Activated B cell treated with CpG ODN at 0.5 μM for 24 hours (primary cell): ENCODE results near the gene ACAA1. TPM values are rescaled to one million over a fixed set of nuclear protein-coding genes. Genes with fewer than 3 reads are reported as not detected.

Experiments
- ATAC-seq: fragments of 200-7000 bp; cut with Tn5 transposase; one replicate; pipeline ENCODE4 v1.10.0; 2021; ENCODE audit warnings: low read depth, mild to moderate bottlenecking, moderate library complexity
- CTCF ChIA-PET: fragments of 350-600 bp; sonication (Branson Sonifier 250); formaldehyde crosslinking; loops from one replicate; lab custom pipeline; 2021; ENCODE audit warnings: antibody characterized with exemption; lab: Charles Lee
- POLR2A ChIA-PET: fragments of 350-600 bp; sonication (Branson Sonifier 250); formaldehyde crosslinking; loops from one replicate; lab custom pipeline; 2021; ENCODE audit warnings: antibody characterized with exemption; lab: Charles Lee
- DNase-seq: peaks from one replicate; pipeline ENCODE4 v3.0.0; 2022
- H3K27ac Mint-ChIP-seq: one replicate; pipeline ENCODE4 v1.8.0; 2020; ENCODE audit warnings: mixed read lengths
- H3K27me3 Mint-ChIP-seq: one replicate; pipeline ENCODE4 v1.8.0; 2021; ENCODE audit warnings: mixed read lengths
- H3K36me3 Mint-ChIP-seq: one replicate; pipeline ENCODE4 v1.8.0; 2021; ENCODE audit warnings: low read depth, mixed read lengths
- H3K4me1 Mint-ChIP-seq: one replicate; pipeline ENCODE4 v1.8.0; 2021; ENCODE audit warnings: mixed read lengths
- H3K4me3 Mint-ChIP-seq: one replicate; pipeline ENCODE4 v1.8.0; 2020; ENCODE audit warnings: mild to moderate bottlenecking, mixed read lengths
- H3K9me3 Mint-ChIP-seq: one replicate; pipeline ENCODE4 v1.8.0; 2020; ENCODE audit warnings: mixed read lengths
- CTCF ChIP-seq: fragments of 200-600 bp; IDR thresholded peaks from one replicate; pipeline ENCODE4 v1.8.0; 2022; ENCODE audit warnings: antibody characterized with exemption, mild to moderate bottlenecking
- intact Hi-C: fragments of 100-400 bp; cut with micrococcal nuclease; formaldehyde crosslinking; loops from one replicate; pipeline ENCODE4 v1.15.1; 2024
- total RNA-seq: library from RNA; stranded (reverse); gene quantifications from 2 replicates; pipeline ENCODE4 v1.2.3, GENCODE V29; 2022

The ACAA1 gene
- 78.1 and 79.6 TPM in 2 replicates for total RNA-seq

- H3K27me3 Mint-ChIP-seq: no peaks in the 10 kb centered on the region
- H3K36me3 Mint-ChIP-seq: peaks cover 55% of the 10 kb centered on the region
- ChIA-PET POLR2A (interaction anchor here (0.7 to 8.4 kb wide), 21 partner anchors 9 to 1269 kb away, joined by 3 to 217 read pairs (median 4); partner anchors contain the start of genes ACVR2B, DLEC1, EPM2AIP1 and EXOG), CTCF (interaction anchor here (0.8 to 1.2 kb wide), 5 partner anchors 21 to 210 kb away, joined by 3 to 7 read pairs (median 3); partner anchors contain the start of genes OXSR1 and XYLB)
- peak within 1 kb of the TSS; percentile 97 for H3K4me3 Mint-ChIP-seq
- peak; percentile 92 for ATAC-seq
- no peak for TF ChIP-seq CTCF
- intact Hi-C loops: loop anchor here (1.0 to 5.0 kb wide), 9 partner anchors 17 to 1270 kb away; partner anchors contain the start of genes DLEC1, EPM2AIP1, EXOG and MLH1
- no peaks in the 10 kb centered on the region for H3K9me3 Mint-ChIP-seq
- peak within 1 kb of the TSS; percentile 99 for H3K27ac Mint-ChIP-seq
- DNase-seq: peak; percentile 90
- H3K4me1 Mint-ChIP-seq: peaks cover 66% of the 10 kb centered on the region
These were observed at the start of gene ACAA1 for GRCh38 chr3:38136777-38137614. Gene ACAA1 (minus strand): TSS chr3:38137127. CDS start chr3:38137035, 92 bp downstream.

DNA sequence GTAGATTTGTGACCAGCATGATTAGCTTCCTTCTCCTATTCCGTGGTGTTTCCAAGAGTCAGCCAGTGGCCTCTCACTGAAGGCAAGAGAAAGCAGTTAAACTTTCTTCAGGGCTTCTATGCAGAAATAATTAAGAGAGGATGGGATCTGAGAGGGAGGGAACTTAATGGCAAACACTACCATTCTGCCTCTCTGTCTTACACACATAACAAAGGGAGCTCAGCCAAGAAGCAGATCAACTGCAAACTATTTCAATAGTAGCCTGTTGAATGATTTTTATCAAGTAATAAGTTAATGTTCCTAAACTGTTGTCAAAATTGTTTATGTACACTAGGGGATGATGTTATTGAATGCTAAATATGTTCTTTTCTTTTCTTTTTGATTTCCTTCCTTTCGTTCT is 40.3 kb upstream of the ACAA1 start:
- Mint-ChIP-seq H3K27ac (no peak overlapping the region), H3K9me3 (no peaks in the 10 kb centered on the region), H3K4me3 (no peak overlapping the region), H3K36me3 (peaks cover 28% of the 10 kb centered on the region), H3K27me3 (no peaks in the 10 kb centered on the region), H3K4me1 (peaks cover 36% of the 10 kb centered on the region)
- intact Hi-C loops: no loop called here
- ATAC-seq: no peak
- DNase-seq: no peak
- POLR2A ChIA-PET: no interaction called here
- CTCF ChIA-PET: no interaction called here
- TF ChIP-seq CTCF: no peak

- H3K4me3 Mint-ChIP-seq: no peak overlapping the region
- H3K4me1 Mint-ChIP-seq: peaks cover 58% of the 10 kb centered on the region
- no peaks in the 10 kb centered on the region for H3K27me3 Mint-ChIP-seq
- ChIA-PET CTCF (no interaction called here), POLR2A (interaction anchor here (1.3 to 1.8 kb wide), 2 partner anchors 9 to 37 kb away, joined by 3 to 5 read pairs; partner anchors contain the start of genes ACAA1 and OXSR1)
- H3K36me3 Mint-ChIP-seq: peaks cover 12% of the 10 kb centered on the region
- no peak overlapping the region for H3K27ac Mint-ChIP-seq
- intact Hi-C loops: loop anchor here (2.0 kb wide), 1 partner anchor 37 kb away; no protein-coding TSS in a partner anchor
- no peak for ATAC-seq
- no peaks in the 10 kb centered on the region for H3K9me3 Mint-ChIP-seq
- no peak for TF ChIP-seq CTCF
- DNase-seq: no peak
These were observed 37.0 kb upstream of the ACAA1 start for GRCh38 chr3:38173834-38174418.

DNA sequence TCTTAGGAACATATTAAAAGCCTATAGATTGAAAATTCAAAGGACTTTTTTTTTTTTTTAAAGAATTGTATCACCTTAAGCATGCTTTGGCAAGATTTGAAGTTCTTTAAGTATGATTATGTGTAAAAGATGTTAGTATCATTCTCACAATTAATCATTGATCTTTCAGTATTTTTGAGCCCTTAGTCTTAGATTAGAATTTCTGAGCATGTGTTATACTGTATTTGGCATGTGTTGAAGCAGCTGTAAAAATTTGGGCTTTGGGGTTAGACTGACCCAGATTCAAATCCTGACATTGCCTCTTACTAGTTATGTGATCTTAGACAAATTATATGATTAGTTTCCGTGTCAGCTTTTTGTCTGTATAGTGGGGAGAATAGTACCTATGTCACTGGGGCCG is 34.7 kb upstream of the ACAA1 start:
- ATAC-seq: no peak
- no peak overlapping the region for H3K4me3 Mint-ChIP-seq
- CTCF ChIA-PET: no interaction called here
- H3K27ac Mint-ChIP-seq: no peak overlapping the region
- DNase-seq: no peak
- peaks cover 75% of the 10 kb centered on the region for H3K4me1 Mint-ChIP-seq
- H3K27me3 Mint-ChIP-seq: no peaks in the 10 kb centered on the region
- peaks cover 3% of the 10 kb centered on the region for H3K36me3 Mint-ChIP-seq
- POLR2A ChIA-PET: no interaction called here
- no peaks in the 10 kb centered on the region for H3K9me3 Mint-ChIP-seq
- intact Hi-C loops: no loop called here
- no peak for TF ChIP-seq CTCF

GRCh38 chr3:38170722-38171121 is 33.8 kb upstream of the ACAA1 start:
- Mint-ChIP-seq H3K4me1 (peaks cover 79% of the 10 kb centered on the region), H3K27me3 (no peaks in the 10 kb centered on the region), H3K27ac (no peak overlapping the region), H3K4me3 (no peak overlapping the region), H3K36me3 (peaks cover 9% of the 10 kb centered on the region), H3K9me3 (no peaks in the 10 kb centered on the region)
- DNase-seq (no peak), ATAC-seq (no peak)
- ChIA-PET POLR2A (no interaction called here), CTCF (interaction anchor here (0.7 kb wide), 1 partner anchor 49 kb away, joined by 4 read pairs; no protein-coding TSS in a partner anchor)
- intact Hi-C loops: no loop called here
- no peak for TF ChIP-seq CTCF
